GM19372 (cell line): ENCODE data around the gene DNAJC22.
"Not testable (repeated sequence)": the region's sequence is repeated elsewhere in the genome, so short reads cannot be mapped to it uniquely, and the experiment has no call there.

Source experiments
- ATAC-seq: cut with Tn5 transposase; IDR thresholded peaks from one replicate; pipeline ENCODE4 v1.9.1; 2021; ENCODE audit warnings: mild to moderate bottlenecking, low read depth, moderate library complexity; ENCODE audit not compliant: unreplicated experiment

The DNAJC22 gene

DNA sequence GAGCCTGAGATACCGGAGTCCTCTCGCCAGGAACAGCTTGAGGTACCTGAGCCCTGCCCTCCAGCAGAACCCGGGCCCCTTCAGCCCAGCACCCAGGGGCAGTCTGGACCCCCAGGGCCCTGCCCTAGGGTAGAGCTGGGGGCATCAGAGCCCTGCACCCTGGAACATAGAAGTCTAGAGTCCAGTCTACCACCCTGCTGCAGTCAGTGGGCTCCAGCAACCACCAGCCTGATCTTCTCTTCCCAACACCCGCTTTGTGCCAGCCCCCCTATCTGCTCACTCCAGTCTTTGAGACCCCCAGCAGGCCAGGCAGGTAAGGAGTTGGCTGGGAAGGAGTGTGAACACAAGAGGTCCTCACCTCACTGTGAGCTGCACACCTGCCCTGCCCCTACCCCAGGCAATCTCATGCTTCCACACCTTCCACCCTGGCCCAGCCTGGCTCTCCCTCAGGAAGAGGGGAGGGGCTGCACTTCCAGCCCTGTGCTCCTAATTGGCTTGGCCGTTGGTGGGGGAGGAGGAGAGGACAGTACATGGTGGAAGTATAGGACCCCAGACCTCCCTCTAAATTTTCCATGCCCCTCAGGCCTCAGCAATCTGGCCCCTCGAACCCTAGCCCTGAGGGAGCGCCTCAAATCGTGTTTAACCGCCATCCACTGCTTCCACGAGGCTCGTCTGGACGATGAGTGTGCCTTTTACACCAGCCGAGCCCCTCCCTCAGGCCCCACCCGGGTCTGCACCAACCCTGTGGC, 15.9 kb upstream of the DNAJC22 start:
- ATAC-seq: no peak

DNA sequence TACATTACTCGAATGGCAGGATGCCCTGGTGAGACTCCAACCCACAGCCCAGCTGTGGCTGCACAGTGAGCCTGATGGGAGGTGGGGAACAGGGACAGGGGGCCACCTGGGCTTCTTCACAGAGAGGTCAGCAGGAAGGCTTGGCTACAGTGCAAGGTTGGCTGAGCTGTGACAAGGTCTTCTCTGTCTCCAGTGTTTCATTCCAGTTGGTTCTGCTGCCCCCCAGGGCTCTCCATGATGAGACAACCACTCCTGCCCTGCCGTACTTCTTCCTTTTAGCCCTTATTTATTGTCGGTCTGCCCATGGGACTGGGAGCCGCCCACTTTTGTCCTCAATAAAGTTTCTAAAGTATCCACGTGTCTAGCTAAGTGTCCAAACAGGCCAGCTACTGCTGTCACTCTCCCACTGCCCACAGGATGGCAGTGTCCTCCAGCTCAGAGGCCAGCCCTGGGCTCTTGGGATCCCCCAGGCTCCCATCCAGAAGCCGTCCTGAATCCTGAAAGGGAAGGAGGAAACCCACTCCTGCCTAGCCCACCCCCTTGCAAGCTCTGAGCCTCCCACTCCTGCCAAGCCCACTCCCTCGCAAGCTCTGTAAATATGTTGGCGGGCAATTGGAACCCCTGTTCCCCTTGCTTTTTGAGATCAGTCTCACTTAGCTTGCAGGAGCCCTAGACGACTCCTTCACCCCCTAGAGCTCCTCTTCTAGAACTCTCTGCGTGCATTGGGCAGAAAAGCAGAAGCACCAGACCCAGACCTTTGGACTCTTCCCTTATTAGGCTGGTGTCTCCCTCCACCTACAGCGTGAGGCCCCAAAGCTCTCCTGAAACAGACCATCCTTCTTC, 15.1 kb upstream of the DNAJC22 start:
- ATAC-seq: no peak

DNA sequence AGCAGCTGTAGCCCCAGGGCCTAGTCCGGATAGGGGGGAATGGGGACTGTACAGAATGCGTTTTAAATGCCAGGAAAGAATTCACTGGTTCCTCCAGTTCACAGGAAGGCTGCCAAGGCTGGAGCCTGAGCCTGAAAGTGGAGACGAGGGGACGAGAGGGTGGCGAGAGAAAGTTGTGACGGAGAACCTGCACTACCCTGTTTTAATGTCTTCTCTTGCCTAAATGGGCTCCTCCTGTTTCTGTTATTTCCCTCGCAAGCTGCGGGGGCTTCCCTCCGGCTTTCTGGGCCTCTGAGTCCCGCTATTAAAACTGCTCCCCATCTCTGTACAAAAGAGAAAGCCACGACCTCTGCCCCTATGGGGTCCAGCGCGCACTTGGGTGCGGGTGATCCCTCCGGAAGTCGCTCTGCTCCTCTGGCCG, 14.2 kb upstream of the DNAJC22 start:
- ATAC-seq: no peak

DNA sequence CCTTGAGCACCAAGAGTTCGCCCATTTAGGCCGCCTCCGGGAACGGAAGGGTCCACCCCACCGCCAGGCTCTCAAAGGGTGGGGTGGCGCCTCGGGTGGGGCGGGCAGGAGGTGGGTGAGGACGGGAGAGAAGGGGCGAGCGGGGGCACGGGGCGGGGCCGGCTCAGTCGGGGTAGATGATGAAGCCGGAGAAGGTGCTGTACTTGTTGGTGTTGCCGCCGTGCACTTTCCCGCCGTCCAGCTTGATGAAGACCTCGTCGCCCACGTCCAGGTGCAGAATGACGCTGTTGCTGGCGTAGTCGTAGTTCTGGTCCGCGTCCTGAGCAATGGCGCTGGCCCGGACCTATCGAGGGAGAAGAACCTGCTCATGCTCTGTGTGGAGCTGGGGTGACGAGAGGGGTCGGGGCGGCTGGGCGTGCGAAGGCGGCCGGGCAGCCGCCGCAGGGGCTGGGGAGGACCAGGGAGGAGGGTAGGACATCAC, 13.8 kb upstream of the DNAJC22 start:
- ATAC-seq: no peak

DNA sequence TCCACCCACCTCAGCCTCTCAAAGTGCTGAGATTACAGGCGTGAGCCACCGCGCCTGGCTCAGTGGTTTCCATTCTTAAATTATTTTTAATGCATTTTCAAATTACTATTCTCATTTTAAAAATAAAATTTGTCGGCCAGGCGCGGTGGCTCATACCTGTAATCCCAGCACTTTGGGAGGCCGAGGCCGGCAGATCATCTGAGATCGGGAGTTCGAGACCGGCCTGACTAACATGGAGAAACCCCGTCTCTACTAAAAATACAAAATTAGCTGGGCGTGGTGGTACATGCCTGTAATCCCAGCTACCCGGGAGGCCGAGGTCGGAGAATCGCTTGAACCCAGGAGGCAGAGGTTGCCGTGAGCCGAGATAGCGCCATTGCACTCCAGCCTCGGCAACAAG, 12.9 kb upstream of the DNAJC22 start:
- ATAC-seq: not testable (repeated sequence)

DNA sequence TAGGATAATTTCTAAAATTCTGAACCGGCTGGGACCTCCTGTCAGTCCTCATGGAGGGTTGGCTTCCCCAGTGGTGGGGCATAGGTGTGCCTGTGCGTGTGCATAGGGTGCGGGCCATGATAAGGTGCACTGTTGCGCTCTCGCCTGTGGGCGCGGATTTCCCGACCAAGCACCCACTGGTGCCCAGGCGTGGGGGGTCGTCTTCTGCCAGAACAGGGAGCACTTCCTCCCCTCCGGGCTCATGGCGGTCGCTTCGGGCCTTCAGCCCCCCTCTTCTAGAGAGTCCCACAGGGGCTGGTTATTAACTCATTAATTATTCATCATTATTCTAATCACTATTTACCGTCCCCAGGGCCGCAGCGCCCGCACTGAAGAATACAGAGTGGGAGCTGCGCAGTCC, 12.5 kb upstream of the DNAJC22 start:
- ATAC-seq: no peak

DNA sequence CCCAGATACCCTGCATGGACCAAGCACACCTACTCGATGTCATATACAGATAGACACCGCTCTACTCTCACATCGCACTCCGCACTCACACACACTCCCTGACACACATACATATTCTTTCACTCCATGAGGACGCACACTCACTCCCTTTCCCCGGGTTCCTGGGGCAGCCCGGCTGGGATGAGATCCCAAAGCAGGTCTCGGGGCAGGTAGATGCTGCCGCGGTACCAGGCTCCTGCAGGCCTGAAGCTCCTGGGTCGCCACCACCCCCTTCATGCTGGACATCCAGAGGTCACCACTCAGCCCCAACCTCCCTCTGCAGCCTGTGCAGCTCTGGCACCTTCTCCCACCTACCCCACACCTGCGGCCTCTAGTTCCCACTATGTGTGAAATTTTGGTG, 12.0 kb upstream of the DNAJC22 start:
- ATAC-seq: no peak

DNA sequence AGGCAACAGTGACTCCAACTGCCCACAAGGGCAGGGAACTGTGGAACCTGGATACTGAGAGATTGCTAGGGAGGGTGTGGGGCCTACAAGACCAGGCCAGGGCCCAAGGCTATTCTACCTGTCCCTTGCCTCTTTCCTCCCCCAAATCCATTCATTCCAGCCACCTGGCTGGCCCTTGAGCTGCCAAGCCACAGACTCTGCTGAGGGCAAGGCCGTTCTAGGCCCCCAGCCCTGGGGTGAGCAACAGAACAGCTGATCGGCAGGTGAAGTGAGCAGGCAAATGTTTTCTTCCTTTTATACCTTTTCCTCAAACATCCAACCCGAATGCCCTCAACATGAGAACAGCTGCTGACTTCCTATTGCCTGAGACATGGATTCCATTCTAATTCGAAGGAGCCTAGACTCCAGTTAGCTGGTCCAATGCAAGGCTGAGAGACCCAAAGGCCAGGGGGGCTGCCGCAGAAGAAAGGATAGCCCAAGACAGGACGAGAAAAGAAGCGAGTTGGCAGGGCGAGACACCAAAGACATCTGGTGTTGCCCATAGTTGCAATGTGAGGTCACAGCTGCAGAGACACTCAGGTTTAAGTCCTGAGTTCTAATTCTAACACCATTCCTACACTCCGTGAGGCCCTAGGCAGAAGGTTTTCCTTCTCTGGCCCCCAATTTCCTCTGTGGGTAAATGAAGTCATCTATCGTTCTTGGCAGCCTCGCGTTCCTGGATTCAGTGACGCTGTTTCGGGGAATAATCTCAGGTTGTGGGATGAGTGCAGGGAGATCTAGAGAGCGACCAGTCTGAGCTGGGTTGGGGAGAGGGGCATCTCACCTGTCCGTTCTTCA, 11.4 kb upstream of the DNAJC22 start:
- no peak for ATAC-seq

DNA sequence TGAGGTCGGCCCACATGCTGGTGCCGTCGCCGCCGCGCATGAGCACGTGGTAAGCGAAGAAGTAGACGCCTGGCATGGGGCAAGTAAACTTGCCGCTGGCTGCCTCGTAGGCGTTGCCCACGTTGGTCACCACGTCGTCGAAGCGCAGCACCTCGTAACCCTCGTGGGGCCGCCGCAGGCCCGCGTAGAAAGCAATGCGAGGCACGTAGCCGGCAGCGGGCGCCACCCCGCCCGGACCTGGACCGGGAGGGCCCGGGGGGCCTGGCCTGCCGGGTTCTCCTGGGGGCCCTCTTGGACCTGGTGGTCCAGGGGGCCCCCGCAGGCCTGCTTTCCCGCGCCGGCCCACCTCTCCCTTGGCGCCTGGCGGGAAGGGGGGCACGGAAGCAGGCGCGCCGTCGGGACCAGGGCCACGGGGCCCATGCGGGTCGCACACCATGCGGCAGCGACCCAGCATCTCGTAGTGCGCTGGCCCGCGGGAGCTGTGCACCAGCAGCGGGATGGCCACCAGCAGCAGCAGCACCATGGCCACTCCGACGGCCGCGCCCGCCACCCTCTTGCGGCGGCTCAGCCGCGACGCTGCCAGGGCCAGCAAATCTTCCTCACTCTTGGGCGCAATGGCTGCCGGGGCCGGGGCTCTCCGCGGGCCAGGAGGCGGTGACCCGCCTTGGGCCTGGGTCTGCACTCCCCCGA, 10.6 kb upstream of the DNAJC22 start:
- ATAC-seq: no peak

DNA sequence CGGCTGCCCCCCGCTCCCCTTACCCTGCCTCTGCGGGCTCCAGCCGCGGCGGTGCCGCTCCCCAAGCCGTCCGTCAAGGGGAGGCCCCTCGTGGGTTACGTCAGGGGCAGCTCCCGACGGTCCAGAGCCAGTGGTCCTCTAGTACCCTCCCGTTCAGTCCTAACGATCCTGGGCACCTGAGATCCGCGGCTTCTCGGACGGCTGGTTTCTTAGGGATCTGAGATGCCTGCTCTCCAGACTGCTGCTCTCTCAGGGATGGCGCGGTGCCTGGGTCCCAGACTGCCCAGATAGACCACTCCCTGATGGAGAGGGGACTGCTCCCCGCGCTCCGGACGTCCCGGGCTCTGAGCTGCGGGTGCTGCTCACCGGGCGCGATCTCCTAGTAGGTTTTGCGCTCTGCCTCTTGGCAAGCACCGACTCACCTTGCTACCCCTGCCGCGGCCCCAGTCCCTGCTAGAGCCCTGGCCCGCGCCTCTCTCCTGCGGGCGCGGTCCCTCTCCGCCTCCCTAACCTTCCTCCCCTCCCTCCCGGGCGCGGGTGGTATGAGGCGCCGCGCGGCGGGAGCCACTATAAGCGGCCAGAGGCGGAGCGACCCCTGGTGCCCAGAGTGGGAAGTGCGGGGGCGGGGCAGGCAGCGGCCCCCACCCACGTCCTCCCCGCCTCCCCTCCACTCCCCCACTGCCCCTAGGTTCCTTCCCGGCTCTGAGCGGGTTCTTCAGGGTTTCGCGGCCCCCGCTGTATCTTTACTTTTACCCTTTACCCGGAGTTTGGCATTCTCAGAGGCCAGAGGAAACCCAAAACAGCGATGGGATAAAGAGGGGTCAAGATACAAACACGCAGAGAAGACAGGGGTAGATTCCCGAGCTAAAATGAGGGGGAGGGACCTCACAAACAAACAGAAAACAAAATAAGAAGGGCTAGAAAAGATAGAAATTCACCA, 9.8 kb upstream of the DNAJC22 start, which contains the start of gene C1QL4:
Gene C1QL4, minus strand, starts transcription at position 544 of the 940 bp plus-strand sequence. CDS start 711 bp downstream, outside the sequence.
- no peak for ATAC-seq

DNA sequence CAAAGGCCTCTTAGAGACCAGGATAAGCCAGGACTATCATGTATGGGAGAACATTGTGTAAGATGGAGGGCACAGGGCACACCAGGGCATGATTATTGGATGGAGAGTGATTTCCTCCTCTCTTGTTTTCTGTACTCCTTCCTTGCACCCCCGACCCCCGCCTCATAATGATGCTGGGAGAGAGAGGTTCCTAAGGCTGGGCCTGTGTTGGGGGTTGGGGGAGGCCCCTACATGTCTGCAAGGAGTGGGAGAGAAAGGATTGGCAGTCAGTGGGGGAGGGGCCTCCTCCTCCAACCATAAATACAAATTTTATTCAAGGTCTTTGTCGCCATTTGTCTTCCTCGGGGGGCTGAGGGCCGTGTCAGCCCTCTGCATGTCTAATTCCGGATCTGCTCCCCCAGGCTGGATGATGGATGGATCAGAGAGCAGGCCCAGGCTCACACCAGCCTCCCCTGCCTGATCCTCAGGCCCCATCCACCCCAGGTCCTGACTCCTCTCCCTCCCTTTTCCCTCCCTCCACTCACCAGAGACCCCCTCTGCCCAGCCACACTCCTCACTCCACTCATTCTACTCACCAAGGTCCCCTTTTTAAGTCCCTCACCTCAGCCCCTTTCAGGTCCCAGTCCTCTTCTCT, 7.7 kb upstream of the DNAJC22 start:
- no peak for ATAC-seq

DNA sequence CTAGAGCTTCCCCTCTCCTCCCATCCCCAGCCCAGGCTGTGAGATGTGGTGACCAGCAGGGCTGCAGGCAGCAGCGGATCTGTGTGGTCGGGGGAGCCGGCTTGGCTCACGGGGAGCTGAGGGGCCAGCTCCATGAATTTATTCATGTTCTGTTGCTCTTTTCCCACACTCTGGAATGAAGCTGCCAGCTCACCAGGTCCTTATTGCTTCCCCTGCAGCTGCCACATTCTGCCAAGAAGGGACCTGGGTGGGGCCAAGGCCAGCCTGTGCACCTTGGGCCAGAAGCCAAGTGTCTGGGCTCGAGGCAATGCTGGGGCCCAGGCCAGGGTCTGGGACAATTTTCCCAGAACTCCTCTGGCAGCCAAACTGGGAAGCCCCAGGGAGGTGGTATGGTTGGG, 7.2 kb upstream of the DNAJC22 start:
- ATAC-seq: no peak

DNA sequence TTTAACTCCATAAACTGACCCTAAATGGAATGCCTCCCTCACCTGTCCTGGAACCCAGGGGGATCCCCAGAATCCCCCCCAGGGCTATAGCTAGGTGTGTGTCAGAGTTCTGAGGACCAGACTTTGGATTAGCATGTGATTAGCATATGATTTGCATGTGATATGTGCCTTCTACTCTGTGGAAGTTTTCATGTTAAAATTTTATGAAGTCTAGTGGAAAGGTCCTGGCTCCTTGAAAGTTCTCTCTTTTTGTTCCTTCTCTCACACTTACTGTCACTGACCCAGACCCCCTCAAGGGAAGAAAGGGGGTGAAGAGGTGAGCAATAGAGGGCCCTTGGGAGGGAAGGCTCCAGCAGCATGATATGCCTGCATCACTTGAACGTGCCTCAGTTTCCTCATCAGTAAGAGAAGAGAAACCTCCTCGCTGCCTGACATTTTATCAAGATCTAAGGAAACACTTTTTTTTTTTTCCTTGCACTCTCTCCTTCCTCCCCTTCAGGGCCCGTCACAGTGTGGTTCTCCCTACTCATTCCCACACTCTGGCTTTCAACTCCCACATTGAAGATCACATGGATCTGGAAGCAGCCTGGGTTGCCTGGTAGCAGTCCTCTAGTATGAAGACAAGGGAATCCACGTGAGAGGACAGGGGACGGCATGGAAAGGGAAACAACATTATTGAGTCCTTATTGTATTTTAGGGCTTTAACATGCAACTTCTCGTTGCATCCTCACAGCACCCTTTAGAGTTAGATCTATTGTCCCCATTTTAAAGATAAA, 6.4 kb upstream of the DNAJC22 start:
- no peak for ATAC-seq

DNA sequence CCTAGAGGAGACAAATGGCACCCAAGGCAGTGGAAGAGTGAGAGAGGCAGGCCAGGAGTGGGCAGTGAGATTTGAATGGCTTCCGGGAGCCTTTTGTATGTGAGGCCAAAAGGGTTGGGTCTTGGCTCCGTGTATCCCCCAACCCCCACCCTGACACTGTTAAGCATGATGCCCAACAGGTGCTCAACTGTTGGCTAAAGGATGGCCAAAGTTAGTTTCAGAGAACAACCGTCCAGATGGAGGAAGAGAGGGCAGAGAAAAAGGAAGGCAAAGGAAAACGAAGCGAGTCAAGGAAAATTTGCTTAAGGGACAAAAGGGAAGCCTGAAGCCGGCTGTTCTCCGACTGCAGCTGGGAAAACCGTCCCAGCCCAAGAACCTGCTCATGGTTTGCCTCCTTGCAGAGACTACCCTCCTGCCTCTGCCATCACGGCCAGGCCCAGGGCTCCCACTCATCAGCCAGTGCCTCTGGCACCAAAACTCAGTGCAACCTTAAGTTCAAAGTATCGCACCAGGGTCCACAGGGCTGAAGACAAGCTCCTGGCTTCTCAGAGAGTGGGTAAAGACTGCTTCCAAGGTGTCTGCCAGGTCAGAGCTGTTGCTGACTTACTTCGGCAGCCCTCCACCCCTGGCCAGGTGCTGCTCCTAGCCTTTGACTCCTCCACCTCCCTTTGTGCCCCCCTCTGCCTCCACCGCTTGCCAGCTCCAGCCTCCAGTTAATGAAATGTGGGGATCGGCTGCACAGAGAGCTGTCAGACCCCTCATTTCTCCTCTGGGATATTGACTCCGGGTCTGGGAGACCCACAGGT, 5.5 kb upstream of the DNAJC22 start:
- no peak for ATAC-seq

DNA sequence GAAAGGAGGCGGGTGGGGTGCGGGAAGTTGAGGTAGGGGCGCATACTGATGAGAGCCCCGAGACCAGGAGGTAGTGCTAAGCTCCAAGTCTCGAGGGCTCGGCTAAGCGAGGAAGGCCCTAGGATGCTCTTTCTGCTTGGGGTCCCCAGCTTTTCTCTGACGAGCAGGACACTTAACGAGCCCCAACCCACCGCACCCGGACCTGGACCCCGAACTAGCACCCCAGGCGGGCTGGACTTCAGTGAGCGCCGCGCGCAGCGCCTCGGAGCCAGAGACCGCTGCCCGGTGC, 5.0 kb upstream of the DNAJC22 start:
- no peak for ATAC-seq

DNA sequence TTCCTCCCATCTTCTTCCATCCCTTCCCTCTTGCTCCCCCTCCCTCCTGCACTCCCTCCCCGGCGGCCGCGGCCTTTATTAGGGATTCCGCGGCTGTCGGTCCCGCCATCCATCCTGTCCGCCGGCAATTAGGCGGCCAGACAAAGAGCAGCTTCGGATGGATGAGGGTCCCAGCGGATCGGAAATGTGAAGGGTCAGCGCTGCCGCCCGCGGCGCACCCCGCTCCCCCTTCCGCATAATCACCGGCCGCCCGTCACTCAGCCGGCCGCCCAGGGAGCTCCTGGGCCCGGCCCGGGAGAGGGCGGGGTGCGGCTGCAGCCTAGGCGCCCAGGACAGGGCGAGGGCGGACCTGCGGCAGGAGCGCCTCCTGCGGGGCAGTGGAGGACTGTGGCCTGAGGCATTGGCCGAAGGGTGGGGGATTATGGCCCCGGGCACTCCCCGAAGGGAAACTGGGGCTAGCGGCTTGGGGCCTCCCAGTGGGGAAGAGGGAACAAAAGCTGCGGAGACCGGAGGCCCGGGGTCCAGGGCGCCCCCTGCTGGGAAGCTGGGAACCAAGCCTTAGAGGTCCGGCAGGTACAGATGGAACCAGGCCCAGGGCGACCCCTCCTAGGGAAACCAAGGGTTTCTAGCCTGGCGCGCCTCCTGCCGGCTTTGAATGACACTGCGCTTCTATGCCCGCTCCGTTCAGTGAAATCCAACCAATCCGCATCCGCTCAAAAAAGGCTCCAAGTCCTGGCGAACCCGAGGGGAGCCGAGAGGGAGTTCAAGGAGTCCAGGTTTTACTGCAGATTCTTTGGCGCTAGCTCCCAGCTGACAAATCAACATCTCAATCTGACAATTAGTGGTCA, 4.4 kb upstream of the DNAJC22 start:
- peak; percentile 49 for ATAC-seq
